GM12874 (cell line): ENCODE data around the gene KRT7.

Source experiments
- CTCF ChIP-seq: IDR thresholded peaks from 2 replicates; pipeline ENCODE4 v1.5.1; 2011; ENCODE audit warnings: low read depth, mild to moderate bottlenecking, control low read depth, low read length, moderate library complexity; ENCODE audit not compliant: insufficient read depth

The KRT7 gene

GRCh38 chr12:52216100-52216499, 16.9 kb upstream of the KRT7 start:
- TF ChIP-seq CTCF, result no peak

GRCh38 chr12:52216807-52217206, 16.2 kb upstream of the KRT7 start:
- TF ChIP-seq CTCF, result no peak

- TF ChIP-seq CTCF, result no peak
These were observed 15.8 kb upstream of the KRT7 start for GRCh38 chr12:52217223-52217622.

- TF ChIP-seq CTCF, result no peak
These were observed 15.0 kb upstream of the KRT7 start for GRCh38 chr12:52218001-52218400.

- TF ChIP-seq CTCF, result no peak
These were observed 12.6 kb upstream of the KRT7 start for GRCh38 chr12:52220477-52220876.

GRCh38 chr12:52221070-52221781, 11.8 kb upstream of the KRT7 start:
- TF ChIP-seq CTCF, result no peak

GRCh38 chr12:52221912-52222457, 11.1 kb upstream of the KRT7 start:
- peak; percentile 71 for TF ChIP-seq CTCF
